Measurements from ENCODE around the gene DEPDC1B. TPM values are rescaled to one million over a fixed set of nuclear protein-coding genes. Genes with fewer than 3 reads are reported as not detected.

The DEPDC1B gene
- total and polyA plus RNA-seq, 2 experiments from 2014 or later = 38.3 to 67.9 TPM

GRCh38 chr5:60744682-60745081 lies 44.7 kb upstream of the DEPDC1B start:
- H3F3A ChIP-seq (replicated peaks; ENCODE audit: low read depth) = no peaks in the 10 kb centered on the region
- no peak for TF ChIP-seq JUNB (IDR thresholded peaks at IDR 0.05; ENCODE audit: unreplicated experiment)
- TF ChIP-seq REST (IDR thresholded peaks at IDR 0.05; ENCODE audit: unreplicated experiment) = no peak
- no peak for TF ChIP-seq EZH2 (IDR thresholded peaks at IDR 0.05; ENCODE audit: low read depth, unreplicated experiment)
- no peak for TF ChIP-seq STAT1 (IDR thresholded peaks at IDR 0.05; ENCODE audit: unreplicated experiment)
- TF ChIP-seq ETS1 (IDR thresholded peaks at IDR 0.05) = no peak
- TF ChIP-seq CREB1 (CRISPR knock-in tag; IDR thresholded peaks at IDR 0.05; ENCODE audit: low read depth) = no peak
- TF ChIP-seq NANOG (IDR thresholded peaks at IDR 0.05; ENCODE audit: borderline replicate concordance) = no peak
- TF ChIP-seq ZNF331 (CRISPR knock-in tag; IDR thresholded peaks at IDR 0.05; ENCODE audit: low read depth) = no peak

GRCh38 chr5:60743511-60744314 lies 43.7 kb upstream of the DEPDC1B start:
- Mint-ChIP-seq H3K4me3 (no peak overlapping the region), H3K4me1 (peaks cover 6% of the 10 kb centered on the region; the same call in 1 of the 3 replicates), H3K9me3 (no peaks in the 10 kb centered on the region; the same call in 2 of the 3 replicates), H3K27me3 (ENCODE audit: insufficient read depth, low read depth, poor library complexity) (no peaks in the 10 kb centered on the region), H3K27ac (no peak overlapping the region), H3K36me3 (ENCODE audit: low read depth) (no peaks in the 10 kb centered on the region; the same call in 2 of the 3 replicates)
- no peaks in the 10 kb centered on the region for H3F3A ChIP-seq (replicated peaks; ENCODE audit: low read depth)
- TF ChIP-seq ZNF331 (CRISPR knock-in tag; IDR thresholded peaks at IDR 0.05; ENCODE audit: low read depth) (no peak), EZH2phosphoT487 (IDR thresholded peaks at IDR 0.05; ENCODE audit: unreplicated experiment) (no peak), CTCF (conservative IDR thresholded peaks at IDR 0.05; ENCODE audit: low read depth in 2 of 2) (no peak; a peak in 1 of 4 replicates), ETS1 (IDR thresholded peaks at IDR 0.05) (no peak), STAT1 (IDR thresholded peaks at IDR 0.05; ENCODE audit: unreplicated experiment) (no peak)
- no peak overlapping the region for H2AFZ ChIP-seq
- ATAC-seq (no peak), DNase-seq (ENCODE audit: low spot score) (no peak)
- no peak overlapping the region for H3K4me3 ChIP-seq
- H3K36me3 ChIP-seq (ENCODE audit: insufficient read depth) = 0 out of 2 replicates have a peak, but pooled peaks cover 5% of the 10 kb centered on the region
- H3K27ac ChIP-seq (ENCODE audit: low read depth) = no peak overlapping the region
- H3K4me1 ChIP-seq (ENCODE audit: insufficient read depth) = no peaks in the 10 kb centered on the region
- H3K79me2 ChIP-seq (replicated peaks; ENCODE audit: insufficient read depth) = no peaks in the 10 kb centered on the region
- H3K9me2 ChIP-seq (ENCODE audit: insufficient read depth) = 0 out of 2 replicates have a peak, but pooled peaks cover 3% of the 10 kb centered on the region
- no peak overlapping the region for H3K4me2 ChIP-seq
- no peaks in the 10 kb centered on the region for H4K20me1 ChIP-seq (replicated peaks; ENCODE audit: insufficient read depth)
- no peaks in the 10 kb centered on the region for H3K27me3 ChIP-seq (ENCODE audit: insufficient read depth)

More at GRCh38 chr5:60744682-60745081, 44.7 kb upstream of the DEPDC1B start:
- no peak for DNase-seq (ENCODE audit: low spot score)
- ATAC-seq = no peak
- no peaks in the 10 kb centered on the region; the same call in 2 of the 3 replicates for H3K9me3 Mint-ChIP-seq
- Histone ChIP-seq H3K36me3 (ENCODE audit: insufficient read depth) (0 out of 2 replicates have a peak, but pooled peaks cover 5% of the 10 kb centered on the region), H4K20me1 (replicated peaks; ENCODE audit: insufficient read depth) (no peaks in the 10 kb centered on the region), H3K27ac (ENCODE audit: low read depth) (no peak overlapping the region), H3K79me2 (replicated peaks; ENCODE audit: insufficient read depth) (no peaks in the 10 kb centered on the region), H3K4me1 (ENCODE audit: insufficient read depth) (no peaks in the 10 kb centered on the region), H3K27me3 (ENCODE audit: insufficient read depth) (no peaks in the 10 kb centered on the region), H2AFZ (no peak overlapping the region), H3K4me2 (no peak overlapping the region), H3K9me2 (ENCODE audit: insufficient read depth) (0 out of 2 replicates have a peak, but pooled peaks cover 3% of the 10 kb centered on the region), H3K4me3 (no peak overlapping the region)
- H3K4me1 Mint-ChIP-seq = peaks cover 6% of the 10 kb centered on the region; the same call in 1 of the 3 replicates
- no peaks in the 10 kb centered on the region; the same call in 2 of the 3 replicates for H3K36me3 Mint-ChIP-seq (ENCODE audit: low read depth)
- no peak overlapping the region for H3K27ac Mint-ChIP-seq
- H3K27me3 Mint-ChIP-seq (ENCODE audit: insufficient read depth, low read depth, poor library complexity) = no peaks in the 10 kb centered on the region
- no peak overlapping the region for H3K4me3 Mint-ChIP-seq

Data from GM23338 (cell line).